Common myeloid progenitor, CD34-positive (primary cell): ENCODE results near the gene ADPRM.
A peak's percentile ranks its signal among the peaks of the same experiment; 100 is the strongest.

Experiments used
- CTCF ChIA-PET: fragments of 350-600 bp; sonication (Branson Sonifier 250); formaldehyde crosslinking; loops from one replicate; lab custom pipeline; 2021; ENCODE audit warnings: antibody characterized with exemption; lab: Charles Lee
- POLR2A ChIA-PET: fragments of 350-600 bp; sonication (Branson Sonifier 250); formaldehyde crosslinking; loops from one replicate; lab custom pipeline; 2021; ENCODE audit warnings: antibody characterized with exemption; lab: Charles Lee
- DNase-seq, 3 donors: peaks; one replicate each; pipeline versions ENCODE4 v3.0.0 to v3.0.0-alpha.2; 2013
- H3K27ac ChIP-seq, 2 experiments: 1 replicate in 1 of 2; 2 replicates in 1 of 2; pipeline ENCODE4 v1.7.0; 2013; ENCODE audit warnings: inconsistent platforms in 2 of 2, low read length in 2 of 2, mild to moderate bottlenecking in 2 of 2, low read depth in 1 of 2, moderate library complexity in 1 of 2; ENCODE audit not compliant: severe bottlenecking in 2 of 2, insufficient read depth in 1 of 2, poor library complexity in 1 of 2
- H3K27me3 ChIP-seq, 5 experiments: replicated peaks in 2 of 5; 1 replicate in 3 of 5; 2 replicates in 2 of 5; pipeline versions ENCODE4 v1.6.1 to v1.7.0; 2013; ENCODE audit warnings: low read length in 4 of 5, mild to moderate bottlenecking in 2 of 5, moderate library complexity in 2 of 5, inconsistent platforms in 1 of 5; ENCODE audit not compliant: insufficient read depth in 5 of 5, control insufficient read depth in 4 of 5
- H3K36me3 ChIP-seq, 4 experiments: 1 replicate in 2 of 4; 2 replicates in 2 of 4; pipeline versions ENCODE4 v1.6.1 to v1.7.0; 2013; ENCODE audit warnings: low read length in 3 of 4, control low read depth in 1 of 4, mild to moderate bottlenecking in 1 of 4; ENCODE audit not compliant: control insufficient read depth in 4 of 4, insufficient read depth in 4 of 4
- H3K4me1 ChIP-seq, 4 experiments: 1 replicate in 3 of 4; 2 replicates in 1 of 4; pipeline versions ENCODE4 v1.6.1 to v1.7.1; 2013; ENCODE audit warnings: low read length in 3 of 4, mild to moderate bottlenecking in 3 of 4, control low read depth in 1 of 4, inconsistent platforms in 1 of 4, moderate library complexity in 1 of 4; ENCODE audit not compliant: control insufficient read depth in 4 of 4, insufficient read depth in 4 of 4; ENCODE audit errors: control extremely low read depth in 1 of 4
- H3K4me3 ChIP-seq, 7 experiments: 1 replicate in 4 of 7; 2 replicates in 3 of 7; pipeline versions ENCODE4 v1.5.1 to v1.7.0; 2013; ENCODE audit warnings: mild to moderate bottlenecking in 7 of 7, low read length in 6 of 7, moderate library complexity in 6 of 7, inconsistent platforms in 2 of 7, low read depth in 2 of 7, control low read depth in 1 of 7; ENCODE audit not compliant: insufficient read depth in 4 of 7, control insufficient read depth in 1 of 7; ENCODE audit errors: extremely low read depth in 1 of 7
- H3K9me3 ChIP-seq, 5 experiments: 1 replicate in 4 of 5; 2 replicates in 1 of 5; pipeline versions ENCODE4 v1.6.1 to v1.7.1; 2013; ENCODE audit warnings: low read length in 4 of 5, mild to moderate bottlenecking in 2 of 5, inconsistent platforms in 1 of 5, low read depth in 1 of 5, moderate library complexity in 1 of 5; ENCODE audit not compliant: control insufficient read depth in 4 of 5, insufficient read depth in 2 of 5; ENCODE audit errors: control extremely low read depth in 1 of 5
- WGBS: methylation state at CpG from one replicate; pipeline ENCODE4 v1.1.5; 2013; ENCODE audit not compliant: insufficient coverage; 5-methylcytosine and 5-hydroxymethylcytosine counted together

The ADPRM gene

GRCh38 chr17:10744501-10745000, 47.2 kb downstream of the ADPRM start:
- CTCF ChIA-PET = no interaction called here
- no peak overlapping the region for H3K27ac ChIP-seq

GRCh38 chr17:10745231-10745630, 47.8 kb downstream of the ADPRM start:
- WGBS = 100% methylated on average over 1 of the region's 6 CpGs
- Histone ChIP-seq H3K27ac (no peak overlapping the region), H3K4me3 (no peak overlapping the region), H3K36me3 (no peaks in the 10 kb centered on the region), H3K4me1 (peaks cover 0 to 9% (median 3%) of the 10 kb centered on the region in 4 experiments), H3K27me3 (no peaks in the 10 kb centered on the region), H3K9me3 (no peaks in the 10 kb centered on the region)
- ChIA-PET POLR2A (no interaction called here), CTCF (no interaction called here)
- no peak for DNase-seq

More at GRCh38 chr17:10744501-10745000, 47.2 kb downstream of the ADPRM start:
- Histone ChIP-seq H3K27me3 (no peaks in the 10 kb centered on the region), H3K4me3 (peak overlapping the region in 1 of 7 experiments; percentile 9), H3K4me1 (peaks cover 0 to 9% (median 3%) of the 10 kb centered on the region in 4 experiments), H3K9me3 (no peaks in the 10 kb centered on the region), H3K36me3 (no peaks in the 10 kb centered on the region)
- peak in 1 of 3 donors; percentile 19 for DNase-seq
- 52% methylated on average over 2 of the region's 7 CpGs for WGBS
- POLR2A ChIA-PET = no interaction called here

GRCh38 chr17:10748531-10749181, 51.3 kb downstream of the ADPRM start:
- Histone ChIP-seq H3K9me3 (no peaks in the 10 kb centered on the region), H3K27me3 (no peaks in the 10 kb centered on the region), H3K27ac (no peak overlapping the region), H3K36me3 (peaks cover 0 to 4% (median 0%) of the 10 kb centered on the region in 4 experiments), H3K4me3 (no peak overlapping the region), H3K4me1 (peaks cover 0 to 9% (median 3%) of the 10 kb centered on the region in 4 experiments)
- no peak for DNase-seq
- POLR2A ChIA-PET = interaction anchor here (0.9 kb wide), 1 partner anchor 9 kb away, joined by 3 read pairs; no protein-coding TSS in a partner anchor
- CTCF ChIA-PET = interaction anchor here (5.6 kb wide), 1 partner anchor 12 kb away, joined by 24 read pairs; no protein-coding TSS in a partner anchor
- WGBS = 85% methylated on average over 9 of the region's 9 CpGs

- no peak overlapping the region for H3K27ac ChIP-seq
- H3K27me3 ChIP-seq = no peaks in the 10 kb centered on the region
- H3K9me3 ChIP-seq = no peaks in the 10 kb centered on the region
- 100% methylated on average over 4 of the region's 4 CpGs for WGBS
- H3K4me1 ChIP-seq = peaks cover 0 to under 1% (median 0%) of the 10 kb centered on the region in 4 experiments
- H3K36me3 ChIP-seq = peaks cover 0 to 4% (median 0%) of the 10 kb centered on the region in 4 experiments
- DNase-seq = no peak
- ChIA-PET POLR2A (no interaction called here), CTCF (interaction anchor here (1.0 to 5.6 kb wide), 2 partner anchors 14 to 16 kb away, joined by 3 to 24 read pairs; no protein-coding TSS in a partner anchor)
- no peak overlapping the region for H3K4me3 ChIP-seq
Measured at GRCh38 chr17:10750210-10750609, 52.8 kb downstream of the ADPRM start.

- Histone ChIP-seq H3K4me3 (no peak overlapping the region), H3K27ac (no peak overlapping the region), H3K9me3 (no peaks in the 10 kb centered on the region), H3K36me3 (peaks cover 0 to 5% (median 2%) of the 10 kb centered on the region in 4 experiments), H3K4me1 (no peaks in the 10 kb centered on the region), H3K27me3 (no peaks in the 10 kb centered on the region)
- POLR2A ChIA-PET = no interaction called here
- CTCF ChIA-PET = interaction anchor here (2.4 to 5.6 kb wide), 2 partner anchors 10 to 15 kb away, joined by 8 to 24 read pairs; no protein-coding TSS in a partner anchor
- DNase-seq = no peak
- 93% methylated on average over 3 of the region's 3 CpGs for WGBS
Measured at GRCh38 chr17:10751563-10751962, 54.2 kb downstream of the ADPRM start.

- no peak for DNase-seq
- 88% methylated on average over 5 of the region's 10 CpGs for WGBS
- H3K27me3 ChIP-seq = no peaks in the 10 kb centered on the region
- ChIA-PET POLR2A (no interaction called here), CTCF (interaction anchor here (1.0 to 2.4 kb wide), 3 partner anchors 9 to 16 kb away, joined by 3 to 8 read pairs (median 4); no protein-coding TSS in a partner anchor)
- peaks cover 0 to 11% (median 2%) of the 10 kb centered on the region in 4 experiments for H3K36me3 ChIP-seq
- no peaks in the 10 kb centered on the region for H3K9me3 ChIP-seq
- H3K4me1 ChIP-seq = no peaks in the 10 kb centered on the region
- no peak overlapping the region for H3K4me3 ChIP-seq
- no peak overlapping the region for H3K27ac ChIP-seq
Measured at GRCh38 chr17:10752696-10753095, 55.3 kb downstream of the ADPRM start.

- ChIA-PET POLR2A (no interaction called here), CTCF (interaction anchor here (2.0 to 2.8 kb wide), 2 partner anchors 17 to 22 kb away, joined by 5 to 11 read pairs; no protein-coding TSS in a partner anchor)
- peak in 2 of 3 donors; percentile 43 to 51 for DNase-seq
- peaks cover 0 to 11% (median 4%) of the 10 kb centered on the region in 4 experiments for H3K36me3 ChIP-seq
- no peaks in the 10 kb centered on the region for H3K9me3 ChIP-seq
- no peaks in the 10 kb centered on the region for H3K27me3 ChIP-seq
- H3K4me1 ChIP-seq = no peaks in the 10 kb centered on the region
- WGBS = 64% methylated on average over 2 of the region's 2 CpGs
- no peak overlapping the region for H3K4me3 ChIP-seq
- no peak overlapping the region for H3K27ac ChIP-seq
Measured at GRCh38 chr17:10754109-10754508, 56.7 kb downstream of the ADPRM start.
